HG03558 (cell line): Measurements from ENCODE around the gene CAPG.
"Not testable (repeated sequence)": the region's sequence is repeated elsewhere in the genome, so short reads cannot be mapped to it uniquely, and the experiment has no call there.

ENCODE experiments used
- ATAC-seq: cut with Tn5 transposase; IDR thresholded peaks from one replicate; pipeline ENCODE4 v1.9.1; 2021; ENCODE audit warnings: moderate number of reproducible peaks; ENCODE audit not compliant: unreplicated experiment; ENCODE audit errors: extremely low read depth

CAPG gene

GRCh38 chr2:85368921-85369320 lies 41.2 kb downstream of the CAPG start:
- ATAC-seq: no peak

DNA sequence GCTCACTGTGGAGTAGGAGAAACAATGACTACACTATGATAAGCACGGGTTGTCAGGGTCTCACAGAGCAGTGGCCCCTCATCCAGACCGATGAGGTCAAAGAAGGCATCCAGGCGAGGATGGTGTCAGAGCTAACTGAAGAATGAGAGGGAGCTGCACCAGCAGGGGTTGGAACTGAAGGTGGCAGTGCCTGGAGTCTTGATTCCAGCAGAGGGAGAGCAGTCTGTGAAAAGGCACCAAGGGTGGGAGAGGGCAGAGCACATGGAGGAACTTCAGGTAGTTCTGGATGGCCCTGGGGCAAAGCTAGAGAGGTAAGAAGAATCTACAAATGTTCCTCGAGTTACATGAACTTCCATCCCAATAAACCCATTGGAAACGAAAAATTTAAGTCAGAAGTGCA lies 43.0 kb downstream of the CAPG start:
- no peak for ATAC-seq

DNA sequence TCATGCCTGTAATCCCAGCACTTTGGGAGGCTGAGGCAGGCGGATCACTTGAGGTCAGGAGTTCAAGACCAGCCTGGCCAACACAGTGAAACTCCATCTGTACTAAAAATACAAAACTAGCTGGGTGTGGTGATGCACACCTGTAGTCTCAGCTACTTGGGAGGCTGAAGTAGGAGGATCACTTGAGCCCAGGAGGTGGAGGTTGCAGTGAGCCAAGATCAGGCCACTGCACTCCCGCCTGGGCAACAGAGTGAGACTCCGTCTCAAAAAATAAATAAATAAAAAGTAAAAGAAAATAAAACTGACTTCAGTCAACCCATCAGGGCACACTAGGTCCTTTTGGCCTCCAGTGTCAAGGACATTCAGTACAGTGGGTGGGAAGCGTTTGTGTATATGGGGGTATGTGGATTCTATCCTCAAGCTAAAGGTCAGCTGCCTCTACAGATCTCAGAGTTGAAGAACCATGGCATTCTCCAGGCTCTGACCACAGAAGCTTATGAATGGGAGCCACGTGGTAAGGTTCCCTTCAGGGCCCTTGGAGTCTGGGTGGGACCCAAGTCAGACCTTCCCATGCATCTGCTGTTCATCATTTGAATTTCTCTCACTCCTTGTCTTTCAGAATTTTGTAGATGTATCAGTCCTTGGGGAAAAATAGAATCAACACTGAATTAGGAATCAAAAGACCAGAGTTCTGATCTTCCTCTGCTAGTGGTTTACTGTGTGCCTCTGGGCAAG lies 47.3 kb downstream of the CAPG start:
- not testable (repeated sequence) for ATAC-seq

DNA sequence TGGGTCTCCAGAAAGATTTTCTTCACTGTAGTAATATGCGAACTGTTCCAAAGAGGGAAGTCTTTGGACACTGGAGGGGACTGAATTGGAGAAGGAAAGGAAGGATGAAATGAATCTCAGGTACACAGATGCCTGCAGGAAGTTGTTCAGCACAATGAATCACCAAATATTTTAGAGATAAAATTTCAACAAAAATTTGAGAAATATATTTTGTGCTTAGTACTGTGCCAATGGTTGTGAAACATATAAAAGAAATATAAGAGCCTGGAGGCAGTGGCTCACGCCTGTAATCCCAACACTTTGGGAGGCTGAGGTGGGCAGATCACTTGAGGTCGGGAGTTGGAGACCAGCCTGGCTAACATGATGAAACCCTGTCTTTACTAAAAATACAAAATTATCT lies 52.4 kb downstream of the CAPG start:
- ATAC-seq: no peak

- ATAC-seq: no peak
These were observed 54.0 kb downstream of the CAPG start for GRCh38 chr2:85356186-85356585.

DNA sequence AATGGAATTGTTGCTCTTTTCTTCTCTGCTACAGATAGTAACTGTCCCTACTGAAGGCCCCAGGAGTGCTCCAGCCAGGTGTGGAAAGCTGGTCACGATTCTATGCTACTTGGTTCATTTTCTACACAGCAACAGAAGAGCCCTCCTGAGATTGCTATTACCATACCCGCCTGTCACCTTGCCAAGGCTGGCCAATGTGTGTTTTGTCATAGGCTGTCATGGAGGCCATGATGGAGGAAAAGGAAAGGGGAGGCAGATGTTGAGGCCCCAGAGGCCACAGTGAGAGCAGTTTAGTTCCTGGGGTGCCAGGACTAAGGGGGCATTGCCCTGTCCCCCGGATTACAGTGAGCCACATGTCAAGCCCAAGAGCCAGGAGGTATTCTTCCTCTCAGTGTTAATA lies 54.6 kb downstream of the CAPG start:
- ATAC-seq: no peak

DNA sequence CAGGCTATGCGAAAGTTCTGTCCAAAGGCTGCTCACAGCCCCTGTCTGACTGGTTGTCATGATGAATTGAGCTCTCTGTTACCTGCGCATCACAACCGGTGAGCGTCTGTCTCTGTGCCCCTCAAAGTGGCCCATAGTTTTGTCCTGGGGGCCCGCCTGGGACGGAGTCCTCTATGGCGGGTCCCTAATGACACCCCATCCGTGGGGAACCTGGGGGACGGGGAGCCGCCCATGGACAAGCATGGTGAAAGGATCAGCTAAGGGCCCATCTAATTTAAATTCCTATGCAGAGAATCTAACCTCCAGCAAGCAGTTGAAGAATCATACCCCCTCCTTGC lies 55.1 kb downstream of the CAPG start:
- no peak for ATAC-seq

DNA sequence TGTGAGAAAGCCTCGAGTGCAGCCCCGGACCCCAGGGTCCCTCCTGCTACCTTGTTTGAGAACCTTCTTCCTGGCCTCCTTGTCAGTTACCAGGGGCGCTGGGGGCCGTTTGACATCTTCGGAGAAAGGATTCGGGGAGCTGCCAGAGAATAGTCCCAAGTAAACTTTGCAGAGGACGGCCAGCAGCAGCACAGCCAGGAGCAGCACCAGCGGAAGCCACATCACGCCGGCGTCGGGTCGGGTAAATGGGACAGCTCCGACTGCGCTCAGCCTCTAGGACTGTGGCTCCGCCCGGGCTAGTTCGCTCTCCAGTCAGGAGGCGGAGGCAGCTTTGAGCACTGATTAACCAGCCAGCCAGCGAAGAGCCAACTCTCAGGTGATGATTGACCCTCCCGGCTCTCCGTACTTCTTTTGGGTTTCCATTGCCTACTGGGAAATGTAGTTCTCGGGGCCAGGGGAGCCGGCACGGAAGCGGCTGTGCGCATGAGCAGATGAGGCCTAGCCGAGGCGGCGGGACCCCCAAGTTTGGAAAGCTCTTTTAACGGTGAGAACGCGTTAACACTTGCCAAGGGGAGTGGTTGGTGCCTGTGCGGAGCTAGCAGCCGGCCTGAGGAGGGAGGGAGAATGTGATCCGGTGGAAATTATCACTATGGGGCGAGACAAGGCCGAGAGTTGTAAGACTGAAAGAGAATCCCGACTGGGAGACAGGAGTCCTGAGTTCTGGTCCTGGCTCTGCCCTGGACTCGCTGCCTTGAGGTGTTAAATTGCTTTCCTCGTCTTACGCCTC lies 55.7 kb downstream of the CAPG start, which contains the start of the genes ELMOD3 and RETSAT:
Gene ELMOD3 (plus strand): TSS at position 484 of the 787 bp plus-strand sequence. CDS start 2,430 bp downstream, outside the sequence.
Gene RETSAT (minus strand): TSS at position 243 of the 787 bp plus-strand sequence. CDS start 21 bp downstream, at position 222.
- peak; percentile 91 for ATAC-seq

- no peak for ATAC-seq
These were observed 56.3 kb downstream of the CAPG start for GRCh38 chr2:85353876-85354285.

- no peak for ATAC-seq
These were observed 62.6 kb downstream of the CAPG start for GRCh38 chr2:85347599-85347998.
